H1 (cell line): ENCODE data around the gene FAM171A1. TPM values are rescaled to one million over a fixed set of nuclear protein-coding genes. Genes with fewer than 3 reads are reported as not detected.

Source experiments
- BACH1 ChIP-seq: IDR thresholded peaks from 2 replicates; pipeline ENCODE4 v1.6.1; 2012; ENCODE audit warnings: low read length, improper control_type of control experiment
- NANOG ChIP-seq: IDR thresholded peaks from 2 replicates; pipeline ENCODE4 v1.6.1; 2011; ENCODE audit warnings: low read length, low read depth, mild to moderate bottlenecking, inconsistent platforms; ENCODE audit not compliant: insufficient read depth, poor library complexity, severe bottlenecking
- RBBP5 ChIP-seq: IDR thresholded peaks from 2 replicates; pipeline ENCODE4 v1.7.1; 2012; ENCODE audit warnings: low read depth, mild to moderate bottlenecking, inconsistent platforms, low read length, moderate library complexity, borderline replicate concordance
- RXRA ChIP-seq: IDR thresholded peaks from 2 replicates; pipeline ENCODE4 v1.6.1; 2011; ENCODE audit warnings: low read depth, mild to moderate bottlenecking, low read length, moderate library complexity; ENCODE audit not compliant: insufficient read depth
- SUZ12 ChIP-seq: fragments of 200-600 bp; sonication (generic); IDR thresholded peaks from 2 replicates; pipeline ENCODE4 v1.6.1; 2012; ENCODE audit warnings: mild to moderate bottlenecking, inconsistent platforms, low read length, moderate library complexity, mixed read lengths
- YY1 ChIP-seq: IDR thresholded peaks from 2 replicates; pipeline ENCODE4 v1.6.1; 2011; ENCODE audit warnings: low read depth, mild to moderate bottlenecking, low read length
- ZNF274 ChIP-seq: IDR thresholded peaks from 2 replicates; pipeline ENCODE4 v1.7.0; 2012; ENCODE audit warnings: low read length, borderline replicate concordance; ENCODE audit errors: extremely low read depth
- polyA plus RNA-seq, 7 experiments: library from polyadenylated mRNA; depleted of rRNA in 3 of 7; stranded (reverse) in 5 of 7; unstranded in 2 of 7; fragments of >200 nt in 5 of 7; fragments of 200-250 nt in 2 of 7; gene quantifications; 1 replicate in 5 of 7; 2 replicates in 1 of 7; 4 replicates in 1 of 7; pipeline versions ENCODE4 v1.2.1 to v1.2.3, GENCODE V29; 2011 to 2013; ENCODE audit warnings: missing spikeins in 2 of 7, mixed read lengths in 2 of 7
- total RNA-seq: library from RNA; stranded (reverse); fragmentation: NEBNext Ultra II Directional; extraction: Animal tissue kit (Norgen Biotek cat#: 25700); gene quantifications from 2 replicates; pipeline ENCODE4 v1.2.1, GENCODE V29; 2021
- TF ChIP-seq, protein P1 (sequence below): fragments of 300-600 bp; sonication (generic); IDR thresholded peaks from 2 replicates; pipeline ENCODE4 v1.7.1; 2012; ENCODE audit warnings: low read length, moderate library complexity, mild to moderate bottlenecking, inconsistent platforms; ENCODE audit not compliant: insufficient replicate concordance
- TF ChIP-seq, protein P2 (sequence below): IDR thresholded peaks from 2 replicates; pipeline ENCODE4 v1.6.1; 2012; ENCODE audit warnings: low read length, inconsistent platforms

FAM171A1 gene
- total and polyA plus RNA-seq, 2 of the 8 experiments (the other 6 are each of a cell fraction or from before 2014, with no cell fraction given) = 26.6 to 42.1 TPM

DNA sequence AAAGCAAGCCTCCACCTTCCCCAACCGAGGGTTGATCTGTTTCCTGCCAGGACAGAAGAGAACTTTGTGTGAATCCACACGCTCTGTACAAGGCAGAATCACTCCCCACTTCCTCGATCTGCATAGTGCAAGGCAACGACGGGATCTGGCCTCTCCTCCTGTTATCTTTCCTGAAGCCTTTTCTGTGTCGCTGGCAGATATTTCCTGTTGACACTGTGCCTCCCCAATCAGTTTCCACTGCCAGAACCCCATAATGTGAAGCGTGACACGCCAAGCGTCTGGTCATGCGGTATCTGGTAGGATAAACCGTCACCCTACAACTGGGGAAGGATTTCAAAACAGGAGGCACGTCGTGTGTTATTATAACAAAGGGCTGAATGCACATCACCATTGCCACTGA, 57.2 kb downstream of the FAM171A1 start (continued):
- TF ChIP-seq, protein P1, sequence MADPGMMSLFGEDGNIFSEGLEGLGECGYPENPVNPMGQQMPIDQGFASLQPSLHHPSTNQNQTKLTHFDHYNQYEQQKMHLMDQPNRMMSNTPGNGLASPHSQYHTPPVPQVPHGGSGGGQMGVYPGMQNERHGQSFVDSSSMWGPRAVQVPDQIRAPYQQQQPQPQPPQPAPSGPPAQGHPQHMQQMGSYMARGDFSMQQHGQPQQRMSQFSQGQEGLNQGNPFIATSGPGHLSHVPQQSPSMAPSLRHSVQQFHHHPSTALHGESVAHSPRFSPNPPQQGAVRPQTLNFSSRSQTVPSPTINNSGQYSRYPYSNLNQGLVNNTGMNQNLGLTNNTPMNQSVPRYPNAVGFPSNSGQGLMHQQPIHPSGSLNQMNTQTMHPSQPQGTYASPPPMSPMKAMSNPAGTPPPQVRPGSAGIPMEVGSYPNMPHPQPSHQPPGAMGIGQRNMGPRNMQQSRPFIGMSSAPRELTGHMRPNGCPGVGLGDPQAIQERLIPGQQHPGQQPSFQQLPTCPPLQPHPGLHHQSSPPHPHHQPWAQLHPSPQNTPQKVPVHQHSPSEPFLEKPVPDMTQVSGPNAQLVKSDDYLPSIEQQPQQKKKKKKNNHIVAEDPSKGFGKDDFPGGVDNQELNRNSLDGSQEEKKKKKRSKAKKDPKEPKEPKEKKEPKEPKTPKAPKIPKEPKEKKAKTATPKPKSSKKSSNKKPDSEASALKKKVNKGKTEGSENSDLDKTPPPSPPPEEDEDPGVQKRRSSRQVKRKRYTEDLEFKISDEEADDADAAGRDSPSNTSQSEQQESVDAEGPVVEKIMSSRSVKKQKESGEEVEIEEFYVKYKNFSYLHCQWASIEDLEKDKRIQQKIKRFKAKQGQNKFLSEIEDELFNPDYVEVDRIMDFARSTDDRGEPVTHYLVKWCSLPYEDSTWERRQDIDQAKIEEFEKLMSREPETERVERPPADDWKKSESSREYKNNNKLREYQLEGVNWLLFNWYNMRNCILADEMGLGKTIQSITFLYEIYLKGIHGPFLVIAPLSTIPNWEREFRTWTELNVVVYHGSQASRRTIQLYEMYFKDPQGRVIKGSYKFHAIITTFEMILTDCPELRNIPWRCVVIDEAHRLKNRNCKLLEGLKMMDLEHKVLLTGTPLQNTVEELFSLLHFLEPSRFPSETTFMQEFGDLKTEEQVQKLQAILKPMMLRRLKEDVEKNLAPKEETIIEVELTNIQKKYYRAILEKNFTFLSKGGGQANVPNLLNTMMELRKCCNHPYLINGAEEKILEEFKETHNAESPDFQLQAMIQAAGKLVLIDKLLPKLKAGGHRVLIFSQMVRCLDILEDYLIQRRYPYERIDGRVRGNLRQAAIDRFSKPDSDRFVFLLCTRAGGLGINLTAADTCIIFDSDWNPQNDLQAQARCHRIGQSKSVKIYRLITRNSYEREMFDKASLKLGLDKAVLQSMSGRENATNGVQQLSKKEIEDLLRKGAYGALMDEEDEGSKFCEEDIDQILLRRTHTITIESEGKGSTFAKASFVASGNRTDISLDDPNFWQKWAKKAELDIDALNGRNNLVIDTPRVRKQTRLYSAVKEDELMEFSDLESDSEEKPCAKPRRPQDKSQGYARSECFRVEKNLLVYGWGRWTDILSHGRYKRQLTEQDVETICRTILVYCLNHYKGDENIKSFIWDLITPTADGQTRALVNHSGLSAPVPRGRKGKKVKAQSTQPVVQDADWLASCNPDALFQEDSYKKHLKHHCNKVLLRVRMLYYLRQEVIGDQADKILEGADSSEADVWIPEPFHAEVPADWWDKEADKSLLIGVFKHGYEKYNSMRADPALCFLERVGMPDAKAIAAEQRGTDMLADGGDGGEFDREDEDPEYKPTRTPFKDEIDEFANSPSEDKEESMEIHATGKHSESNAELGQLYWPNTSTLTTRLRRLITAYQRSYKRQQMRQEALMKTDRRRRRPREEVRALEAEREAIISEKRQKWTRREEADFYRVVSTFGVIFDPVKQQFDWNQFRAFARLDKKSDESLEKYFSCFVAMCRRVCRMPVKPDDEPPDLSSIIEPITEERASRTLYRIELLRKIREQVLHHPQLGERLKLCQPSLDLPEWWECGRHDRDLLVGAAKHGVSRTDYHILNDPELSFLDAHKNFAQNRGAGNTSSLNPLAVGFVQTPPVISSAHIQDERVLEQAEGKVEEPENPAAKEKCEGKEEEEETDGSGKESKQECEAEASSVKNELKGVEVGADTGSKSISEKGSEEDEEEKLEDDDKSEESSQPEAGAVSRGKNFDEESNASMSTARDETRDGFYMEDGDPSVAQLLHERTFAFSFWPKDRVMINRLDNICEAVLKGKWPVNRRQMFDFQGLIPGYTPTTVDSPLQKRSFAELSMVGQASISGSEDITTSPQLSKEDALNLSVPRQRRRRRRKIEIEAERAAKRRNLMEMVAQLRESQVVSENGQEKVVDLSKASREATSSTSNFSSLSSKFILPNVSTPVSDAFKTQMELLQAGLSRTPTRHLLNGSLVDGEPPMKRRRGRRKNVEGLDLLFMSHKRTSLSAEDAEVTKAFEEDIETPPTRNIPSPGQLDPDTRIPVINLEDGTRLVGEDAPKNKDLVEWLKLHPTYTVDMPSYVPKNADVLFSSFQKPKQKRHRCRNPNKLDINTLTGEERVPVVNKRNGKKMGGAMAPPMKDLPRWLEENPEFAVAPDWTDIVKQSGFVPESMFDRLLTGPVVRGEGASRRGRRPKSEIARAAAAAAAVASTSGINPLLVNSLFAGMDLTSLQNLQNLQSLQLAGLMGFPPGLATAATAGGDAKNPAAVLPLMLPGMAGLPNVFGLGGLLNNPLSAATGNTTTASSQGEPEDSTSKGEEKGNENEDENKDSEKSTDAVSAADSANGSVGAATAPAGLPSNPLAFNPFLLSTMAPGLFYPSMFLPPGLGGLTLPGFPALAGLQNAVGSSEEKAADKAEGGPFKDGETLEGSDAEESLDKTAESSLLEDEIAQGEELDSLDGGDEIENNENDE = no peak
- TF ChIP-seq BACH1 (no peak), ZNF274 (no peak), NANOG (no peak), RBBP5 (no peak), SUZ12 (no peak), YY1 (no peak), RXRA (no peak)
- TF ChIP-seq, protein P2, sequence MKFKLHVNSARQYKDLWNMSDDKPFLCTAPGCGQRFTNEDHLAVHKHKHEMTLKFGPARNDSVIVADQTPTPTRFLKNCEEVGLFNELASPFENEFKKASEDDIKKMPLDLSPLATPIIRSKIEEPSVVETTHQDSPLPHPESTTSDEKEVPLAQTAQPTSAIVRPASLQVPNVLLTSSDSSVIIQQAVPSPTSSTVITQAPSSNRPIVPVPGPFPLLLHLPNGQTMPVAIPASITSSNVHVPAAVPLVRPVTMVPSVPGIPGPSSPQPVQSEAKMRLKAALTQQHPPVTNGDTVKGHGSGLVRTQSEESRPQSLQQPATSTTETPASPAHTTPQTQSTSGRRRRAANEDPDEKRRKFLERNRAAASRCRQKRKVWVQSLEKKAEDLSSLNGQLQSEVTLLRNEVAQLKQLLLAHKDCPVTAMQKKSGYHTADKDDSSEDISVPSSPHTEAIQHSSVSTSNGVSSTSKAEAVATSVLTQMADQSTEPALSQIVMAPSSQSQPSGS = no peak
- TF ChIP-seq, all 59 proteins: peak for 0
